ENCODE measurements around the gene RAB3GAP1.

The RAB3GAP1 gene

DNA sequence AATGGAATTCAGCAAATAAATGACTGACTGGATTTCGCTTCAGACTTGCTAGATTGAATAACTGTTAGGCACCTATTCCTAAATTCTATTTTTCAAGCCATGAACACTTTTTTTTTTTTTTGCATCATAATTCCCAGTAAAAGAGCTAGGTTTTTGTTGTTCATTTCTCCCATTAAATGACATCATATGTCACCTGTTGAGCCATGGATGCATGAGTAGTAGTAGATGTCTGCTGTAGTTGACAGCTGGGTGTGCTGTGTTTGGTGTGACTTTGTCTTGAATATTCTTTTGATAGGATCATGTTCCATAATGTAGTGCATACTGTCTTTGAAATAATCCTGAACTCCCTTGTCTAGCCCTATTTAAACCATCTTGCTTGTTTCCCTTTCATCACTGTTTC is 115.2 kb downstream of the RAB3GAP1 start:
- no peak for DNase-seq

DNA sequence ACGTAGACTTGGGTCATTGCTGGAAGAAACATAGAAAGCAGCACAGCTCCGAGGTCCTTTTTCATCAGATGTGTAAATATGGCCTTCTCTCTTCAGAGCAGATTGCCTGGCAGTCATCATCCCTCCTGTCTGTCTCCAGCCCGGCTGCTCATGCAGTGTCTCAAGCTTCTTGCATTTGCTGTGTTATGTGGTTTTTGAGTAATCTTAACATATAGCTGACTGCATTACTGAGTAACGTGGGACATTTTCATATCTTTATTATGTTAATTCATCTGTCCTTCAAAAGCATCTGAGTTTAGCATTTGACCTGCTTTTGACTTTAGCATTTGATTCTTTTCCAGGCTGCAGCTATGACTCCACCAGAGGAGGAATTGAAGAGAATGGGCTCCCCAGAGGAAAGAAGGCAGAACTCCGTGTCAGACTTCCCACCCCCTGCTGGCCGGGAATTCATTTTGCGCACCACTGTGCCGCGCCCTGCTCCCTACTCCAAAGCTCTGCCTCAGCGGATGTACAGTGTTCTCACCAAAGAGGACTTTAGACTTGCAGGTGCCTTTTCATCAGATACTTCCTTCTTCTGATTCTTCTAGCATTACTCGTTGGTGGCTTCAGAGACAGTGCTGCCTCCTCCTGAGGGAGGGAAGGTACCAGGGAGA is 116.2 kb downstream of the RAB3GAP1 start:
- DNase-seq, result no peak

DNA sequence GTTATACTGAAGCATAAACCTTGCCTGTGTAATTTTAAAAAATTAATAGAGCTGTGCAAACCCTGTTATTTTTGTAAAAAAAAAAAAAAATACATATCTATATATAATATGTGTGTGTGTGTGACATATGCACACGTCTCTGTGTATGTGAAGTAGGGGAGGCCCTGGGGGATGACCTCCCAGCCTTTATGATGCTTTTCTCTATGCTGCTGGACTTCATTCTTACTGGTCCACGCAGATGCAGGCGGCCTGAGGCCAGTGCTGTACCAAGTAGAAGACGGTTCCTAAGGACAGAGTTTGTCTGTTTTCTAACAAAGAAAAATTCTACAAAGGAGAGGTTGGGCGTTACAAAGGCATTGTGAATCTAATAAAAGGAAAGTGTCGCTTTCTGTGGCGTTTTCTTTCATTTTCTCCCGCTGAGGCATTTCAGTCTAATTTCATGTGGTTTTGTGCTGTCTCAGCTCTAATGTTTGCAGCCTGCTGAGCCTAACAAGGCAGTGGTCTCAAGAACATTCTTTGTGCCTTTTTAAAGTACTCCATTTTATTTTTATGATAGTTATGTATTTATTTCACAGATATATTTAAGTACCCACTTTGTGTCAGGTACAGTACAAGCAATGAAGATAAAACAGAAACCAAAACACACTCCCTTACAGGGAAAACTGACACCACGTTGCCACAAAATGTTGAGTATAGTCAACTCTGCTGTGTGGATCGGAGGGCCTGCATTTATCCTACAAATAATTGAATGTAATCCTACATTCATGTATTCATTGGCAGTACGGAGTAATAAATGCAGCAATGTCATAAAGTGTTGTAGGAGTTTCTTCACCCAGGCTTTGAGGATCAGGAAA is 118.0 kb downstream of the RAB3GAP1 start:
- DNase-seq, result no peak

DNA sequence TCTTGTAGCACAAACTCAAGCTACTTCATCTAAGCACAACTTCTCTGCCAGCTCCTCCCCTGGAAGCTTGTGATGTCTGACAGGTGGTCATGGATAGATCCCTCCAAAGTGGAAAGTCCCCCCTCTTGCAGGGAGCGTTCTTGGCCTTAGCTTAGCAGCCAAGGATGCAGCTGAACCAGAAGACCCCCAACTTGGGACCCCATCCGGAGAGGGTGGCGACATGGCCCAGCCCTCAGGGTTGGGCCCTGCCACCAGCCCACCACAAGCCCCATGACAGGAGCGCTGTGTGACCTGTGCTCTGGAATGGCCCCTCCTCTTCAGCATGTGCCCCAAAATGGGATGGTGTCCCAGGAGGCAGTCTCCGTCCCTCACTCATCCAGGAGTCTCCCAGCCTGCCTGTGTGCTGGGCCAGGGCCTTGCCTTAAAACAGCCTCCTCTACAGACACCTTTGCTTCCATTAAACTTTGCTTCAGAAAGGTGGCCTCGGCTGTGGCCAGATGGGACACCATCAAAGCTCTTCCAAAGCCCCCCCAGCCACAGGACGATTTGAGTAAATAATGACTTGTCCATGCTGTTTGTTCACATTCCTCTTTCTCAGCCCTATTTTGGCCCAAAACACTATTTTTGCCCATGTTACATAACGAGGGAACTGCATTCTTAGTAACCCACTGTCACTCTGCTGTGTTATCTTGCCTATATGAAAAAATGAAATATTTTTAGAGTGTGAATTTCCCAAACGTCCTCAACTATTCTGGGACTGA is 122.1 kb downstream of the RAB3GAP1 start:
- DNase-seq, result no peak

DNA sequence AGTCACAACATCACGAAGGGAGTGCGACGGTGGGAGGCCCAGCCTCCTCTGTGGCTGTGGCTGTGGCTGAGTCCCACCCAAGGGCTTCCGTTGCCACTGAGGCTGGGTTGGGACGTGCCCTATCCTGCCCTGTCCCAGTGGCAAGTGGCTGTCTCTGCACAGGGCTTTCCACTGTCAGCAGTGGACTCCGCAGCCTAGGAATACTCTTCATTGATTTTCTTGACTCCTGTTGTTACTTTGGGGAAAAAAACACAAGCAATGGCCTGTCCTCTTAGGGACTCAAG is 122.7 kb downstream of the RAB3GAP1 start:
- DNase-seq, result no peak

DNA sequence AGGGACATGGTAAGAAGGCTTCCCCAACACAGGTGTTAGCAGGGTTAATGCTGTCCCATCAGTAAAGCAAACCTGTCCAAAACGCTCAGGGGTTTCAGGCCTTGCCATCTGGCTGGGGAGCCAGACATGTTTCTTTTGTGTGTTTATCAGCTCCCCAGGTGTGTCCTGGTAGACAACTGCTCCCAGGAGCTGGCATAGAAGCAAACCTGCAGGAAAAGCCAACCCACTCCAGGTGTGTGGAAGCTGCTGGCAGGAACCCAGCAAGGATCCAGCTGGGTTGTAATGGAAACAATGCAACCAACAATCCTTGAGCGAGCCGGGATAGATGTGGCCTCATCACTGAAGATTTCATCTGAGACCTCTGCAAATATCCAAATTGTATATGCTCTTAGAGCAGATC is 123.1 kb downstream of the RAB3GAP1 start:
- DNase-seq, result no peak

DNA sequence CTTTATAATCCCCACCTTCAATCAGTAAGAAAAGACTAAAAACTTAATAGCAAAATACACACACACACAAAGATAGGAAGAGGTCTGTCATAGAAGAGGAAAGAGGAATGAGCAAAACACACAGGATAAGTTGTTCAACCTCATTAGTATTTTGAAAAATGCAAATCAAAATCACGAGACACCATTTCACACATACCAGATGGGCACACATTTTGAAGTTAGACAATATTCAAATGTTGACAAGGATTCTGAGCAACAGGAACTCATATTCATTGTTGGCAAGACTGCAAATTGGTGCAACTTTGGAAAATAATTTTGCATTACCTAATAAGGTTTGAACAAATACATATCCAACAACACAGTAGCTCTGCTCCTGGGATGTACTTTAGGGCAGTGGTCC is 127.6 kb downstream of the RAB3GAP1 start:
- no peak for DNase-seq

DNA sequence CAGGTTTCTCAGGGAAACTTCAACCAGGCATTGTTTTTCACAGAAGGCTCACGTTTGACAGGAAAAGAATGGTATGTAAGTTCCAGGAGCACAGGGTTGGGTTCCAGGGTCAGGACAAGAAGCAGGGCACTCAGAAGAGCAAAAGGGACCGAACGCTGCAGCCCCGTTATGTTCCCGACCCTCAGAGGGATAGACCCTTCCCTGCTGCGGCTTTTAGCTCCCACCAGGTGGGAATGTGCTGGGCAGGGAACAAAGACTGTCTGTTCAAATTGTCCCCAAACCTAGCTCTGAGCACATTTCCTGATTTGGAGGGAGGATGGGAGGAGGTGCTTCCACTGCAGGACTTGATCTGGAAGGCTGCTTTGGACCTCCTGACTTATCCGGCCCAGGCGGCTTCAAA is 130.1 kb downstream of the RAB3GAP1 start:
- DNase-seq, result no peak

DNA sequence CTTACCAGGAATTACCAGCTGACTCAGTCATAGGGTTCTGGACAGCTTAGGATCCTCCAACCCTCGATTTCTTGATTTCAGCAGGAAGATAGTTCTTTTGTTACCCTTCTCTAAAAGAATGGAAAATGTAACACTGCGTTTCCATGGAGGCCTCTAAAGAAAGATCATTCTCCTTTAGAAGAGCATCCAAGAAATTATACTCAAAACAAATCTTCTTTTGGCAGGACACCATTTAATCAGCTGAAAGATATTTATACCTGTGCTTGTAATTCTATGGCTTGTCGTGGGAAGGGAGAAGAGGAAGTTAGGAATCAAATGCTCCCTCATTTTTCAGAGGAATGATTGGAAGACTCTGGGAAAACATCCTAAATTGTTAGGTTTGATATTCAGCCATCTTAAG is 130.5 kb downstream of the RAB3GAP1 start:
- DNase-seq, result no peak

DNA sequence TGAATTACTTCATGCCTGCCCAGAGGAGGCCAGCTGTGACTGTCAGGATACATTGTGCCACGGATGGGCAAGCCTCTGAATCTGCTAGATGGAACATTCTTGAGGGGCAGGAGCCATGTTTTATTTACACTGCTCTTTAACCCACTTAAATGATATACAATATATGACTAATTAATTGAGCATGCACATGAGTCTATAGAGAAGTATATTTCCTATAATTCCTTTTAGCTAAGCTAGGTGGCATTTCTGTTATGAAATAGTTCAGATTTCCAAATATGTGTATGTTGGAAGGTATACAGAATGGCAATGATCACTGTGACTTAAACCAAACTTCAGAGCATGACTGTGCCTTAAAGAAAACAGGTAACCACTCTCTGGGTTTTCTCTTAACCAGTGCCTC is 131.7 kb downstream of the RAB3GAP1 start:
- no peak for DNase-seq

DNA sequence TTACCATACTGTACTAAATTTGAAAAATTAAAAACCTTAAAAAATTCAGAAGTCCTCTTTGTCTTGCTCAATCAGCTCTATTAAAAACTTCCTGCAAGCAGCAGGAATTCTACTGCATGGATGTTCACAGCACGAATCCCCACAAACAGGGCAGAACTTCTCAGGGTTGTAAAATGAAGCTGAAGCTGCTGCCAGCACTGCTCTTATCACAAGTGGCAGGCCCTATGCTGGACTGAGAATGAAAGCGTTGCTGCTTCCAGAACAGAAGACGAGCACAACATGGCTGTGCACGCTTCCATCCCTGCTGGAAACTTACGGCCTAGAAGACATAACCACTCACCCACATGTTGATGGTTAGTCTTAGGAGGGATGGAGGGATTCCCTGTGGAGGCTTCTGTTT is 134.0 kb downstream of the RAB3GAP1 start:
- no peak for DNase-seq

DNA sequence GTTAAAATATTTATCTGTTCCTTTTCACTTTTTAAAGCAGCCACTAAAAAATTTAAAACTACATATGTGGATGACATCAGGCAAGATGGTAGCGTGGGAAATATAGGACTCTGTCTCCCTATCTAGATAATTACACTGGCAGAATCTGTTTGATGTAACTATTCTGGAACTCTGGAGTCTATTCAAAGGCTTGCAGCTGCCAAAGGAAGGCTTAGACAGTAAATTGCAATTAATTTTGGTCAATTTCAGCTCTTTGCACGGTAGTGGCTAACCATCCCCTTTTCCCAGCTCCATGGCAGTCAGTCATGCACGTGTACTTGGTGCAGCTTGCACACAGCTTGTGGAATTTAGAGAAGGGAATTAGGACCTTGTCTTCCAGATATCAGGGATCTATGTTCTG is 135.2 kb downstream of the RAB3GAP1 start:
- DNase-seq, result no peak

DNA sequence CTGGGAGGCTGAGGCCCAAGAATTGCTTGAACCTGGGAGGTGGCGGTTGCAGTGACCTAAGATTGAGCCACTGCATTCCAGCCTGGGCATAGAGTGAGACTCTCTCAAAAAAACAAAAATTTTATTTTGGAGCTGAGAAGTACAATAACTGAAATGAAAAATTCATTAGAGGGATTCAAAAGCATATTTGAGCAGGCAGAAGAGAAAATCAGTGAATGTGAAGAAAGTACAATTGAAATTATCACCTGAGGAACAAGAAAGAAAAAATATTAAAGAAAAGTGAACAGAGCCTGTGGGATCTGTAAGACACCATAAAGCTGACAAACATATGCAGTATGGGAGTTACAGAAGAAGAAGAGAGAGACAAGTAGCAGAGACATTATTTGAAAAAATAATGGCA is 137.1 kb downstream of the RAB3GAP1 start:
- no peak for DNase-seq

DNA sequence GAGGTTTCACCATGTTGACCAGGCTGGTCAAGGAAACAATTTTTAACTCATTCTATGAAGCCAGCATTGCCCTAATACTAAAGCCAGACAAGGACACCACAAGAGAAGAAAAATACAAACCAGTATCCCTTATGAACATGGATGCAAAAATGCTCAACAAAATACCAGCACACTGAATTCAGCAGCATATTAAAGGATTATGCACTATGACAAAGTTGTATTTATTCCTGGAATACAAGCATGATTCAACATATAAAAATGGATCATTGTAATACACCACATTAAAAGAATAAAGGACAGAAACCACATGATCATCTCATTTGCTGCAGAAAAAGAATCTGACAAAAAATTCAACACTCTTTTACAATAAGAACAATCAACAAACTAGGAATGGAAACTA is 138.7 kb downstream of the RAB3GAP1 start:
- no peak for DNase-seq

DNA sequence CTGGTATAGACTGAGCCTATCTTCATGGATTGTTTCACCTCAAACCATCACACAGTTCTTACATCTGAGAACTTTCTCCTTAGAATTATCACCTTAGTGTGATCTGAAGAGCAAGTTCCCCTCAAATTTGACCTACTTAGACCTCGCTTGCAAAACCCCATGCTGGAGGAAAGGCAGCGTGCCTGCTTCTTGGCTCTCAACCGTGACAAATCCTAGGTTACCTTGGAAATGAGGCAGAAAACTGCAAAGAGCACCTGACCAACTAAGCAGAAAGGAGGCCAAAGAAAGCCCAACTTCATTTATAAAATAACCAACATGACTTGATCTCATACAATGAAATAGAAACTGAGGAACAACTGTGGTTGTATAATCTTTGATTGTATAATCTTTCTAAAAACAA is 146.4 kb downstream of the RAB3GAP1 start:
- no peak for DNase-seq

DNA sequence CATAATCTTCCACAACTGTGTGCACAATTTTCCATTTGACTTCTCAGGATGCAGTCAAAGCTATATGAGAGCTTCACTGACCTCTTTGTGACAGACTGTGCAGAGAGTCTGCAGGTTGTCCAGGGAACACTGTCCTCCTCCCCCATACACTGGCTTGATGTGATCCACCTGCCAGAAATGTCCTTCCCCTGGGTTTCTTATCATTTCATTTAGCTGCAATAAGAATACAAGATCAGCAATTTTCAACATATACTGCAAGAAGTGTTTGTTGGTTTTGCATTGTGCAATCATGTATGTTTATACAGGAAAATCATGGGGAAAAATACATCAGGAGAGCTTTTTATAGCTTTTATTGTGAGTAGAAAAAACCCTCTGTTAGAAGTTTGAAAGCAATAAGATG is 150.7 kb downstream of the RAB3GAP1 start:
- no peak for DNase-seq

DNA sequence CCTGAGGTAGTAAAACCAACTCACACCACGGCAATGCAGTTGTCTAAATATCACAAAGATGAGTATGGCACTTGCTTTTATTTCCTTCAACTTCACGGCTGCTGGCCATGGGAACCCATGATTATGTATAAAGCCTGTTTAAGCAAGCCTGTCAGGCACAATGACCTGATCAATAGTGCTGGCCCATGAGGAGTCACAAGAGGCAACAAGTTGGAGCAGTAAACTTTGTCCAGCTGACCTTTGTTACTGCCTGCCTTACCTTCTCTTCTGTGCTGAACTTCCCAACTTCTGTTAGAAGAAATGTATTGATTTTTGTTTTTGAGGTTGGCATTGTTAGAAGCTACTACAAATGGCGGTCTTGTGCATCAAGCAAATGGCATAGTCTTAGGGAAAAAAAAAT is 151.9 kb downstream of the RAB3GAP1 start:
- DNase-seq, result no peak

DNA sequence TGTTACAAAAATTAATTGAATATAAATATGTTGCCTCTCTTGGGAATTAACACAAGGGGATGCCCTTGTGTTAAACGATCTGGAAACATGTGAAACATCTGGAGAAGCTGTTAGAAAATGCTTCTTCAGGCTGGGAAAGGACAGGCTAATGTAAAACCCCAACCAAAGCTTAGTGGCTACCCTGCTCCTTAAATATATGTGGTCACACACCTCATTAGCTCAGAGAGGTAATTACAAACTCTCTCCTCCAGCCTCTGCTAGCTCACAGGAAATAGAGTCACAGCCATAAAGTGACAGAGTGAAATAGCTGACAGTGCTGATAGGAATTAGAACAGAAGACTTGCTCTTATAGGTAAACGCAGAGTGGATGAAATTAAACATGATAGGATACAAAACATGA is 155.9 kb downstream of the RAB3GAP1 start:
- DNase-seq, result no peak

DNA sequence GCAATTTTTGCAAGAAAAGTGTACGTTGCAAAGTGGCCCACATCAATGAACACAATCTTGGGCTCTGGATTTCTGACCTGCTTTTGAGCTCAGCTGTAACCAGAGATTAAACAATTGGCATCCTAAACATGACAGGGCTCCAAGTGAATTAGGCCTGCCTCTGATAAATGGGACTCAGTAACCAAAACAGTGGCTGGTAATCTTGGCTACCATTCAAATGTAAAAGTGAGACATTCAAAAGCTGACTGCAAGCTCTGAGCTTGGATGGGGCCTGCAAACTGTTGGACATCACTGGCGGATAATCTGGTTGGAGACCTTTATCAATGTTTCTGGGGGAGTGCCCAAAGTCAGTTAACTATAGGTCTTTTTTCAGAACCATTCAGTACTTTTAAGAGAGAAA is 160.7 kb downstream of the RAB3GAP1 start:
- no peak for DNase-seq

DNA sequence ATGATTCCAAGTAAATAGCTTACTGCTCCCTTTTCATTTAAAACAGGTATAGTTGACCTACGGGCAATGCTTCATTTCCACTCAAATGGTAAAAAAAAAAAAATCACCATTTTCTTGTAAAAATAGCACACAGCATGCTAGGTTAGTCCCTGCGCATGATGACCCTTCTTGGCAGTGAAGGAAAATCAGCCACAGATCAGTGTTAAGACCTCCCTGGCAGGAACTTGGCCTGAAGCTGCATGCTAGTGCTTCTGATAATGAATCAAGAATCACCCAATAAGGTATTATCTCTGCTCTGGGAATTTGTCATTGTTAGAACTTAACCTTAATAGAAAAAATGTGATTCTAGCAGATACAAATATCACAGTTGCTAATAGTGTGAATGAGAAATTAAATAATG is 166.3 kb downstream of the RAB3GAP1 start:
- DNase-seq, result no peak

DNA sequence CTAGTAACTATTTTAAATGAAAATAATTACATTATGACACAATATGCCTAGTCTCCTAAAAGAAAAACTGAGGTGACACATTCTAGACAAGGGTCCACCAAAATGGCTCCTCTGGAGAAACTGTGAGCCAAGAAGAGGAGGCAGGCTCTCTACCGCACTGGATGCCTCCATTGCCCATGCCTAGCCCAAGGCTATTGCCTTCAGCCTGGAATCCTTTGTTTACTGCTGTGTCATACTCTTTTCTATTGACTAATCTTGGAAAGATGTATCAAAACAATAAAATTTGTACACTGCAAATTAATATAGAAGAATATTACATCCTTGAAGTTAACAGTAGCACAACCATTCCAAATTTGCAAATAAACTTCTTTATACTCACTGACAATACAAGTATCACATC is 167.1 kb downstream of the RAB3GAP1 start:
- DNase-seq, result no peak
